ENCODE data around the gene CPED1.
"Not testable (repeated sequence)": the region's sequence is repeated elsewhere in the genome, so short reads cannot be mapped to it uniquely, and the experiment has no call there.

The CPED1 gene

DNA sequence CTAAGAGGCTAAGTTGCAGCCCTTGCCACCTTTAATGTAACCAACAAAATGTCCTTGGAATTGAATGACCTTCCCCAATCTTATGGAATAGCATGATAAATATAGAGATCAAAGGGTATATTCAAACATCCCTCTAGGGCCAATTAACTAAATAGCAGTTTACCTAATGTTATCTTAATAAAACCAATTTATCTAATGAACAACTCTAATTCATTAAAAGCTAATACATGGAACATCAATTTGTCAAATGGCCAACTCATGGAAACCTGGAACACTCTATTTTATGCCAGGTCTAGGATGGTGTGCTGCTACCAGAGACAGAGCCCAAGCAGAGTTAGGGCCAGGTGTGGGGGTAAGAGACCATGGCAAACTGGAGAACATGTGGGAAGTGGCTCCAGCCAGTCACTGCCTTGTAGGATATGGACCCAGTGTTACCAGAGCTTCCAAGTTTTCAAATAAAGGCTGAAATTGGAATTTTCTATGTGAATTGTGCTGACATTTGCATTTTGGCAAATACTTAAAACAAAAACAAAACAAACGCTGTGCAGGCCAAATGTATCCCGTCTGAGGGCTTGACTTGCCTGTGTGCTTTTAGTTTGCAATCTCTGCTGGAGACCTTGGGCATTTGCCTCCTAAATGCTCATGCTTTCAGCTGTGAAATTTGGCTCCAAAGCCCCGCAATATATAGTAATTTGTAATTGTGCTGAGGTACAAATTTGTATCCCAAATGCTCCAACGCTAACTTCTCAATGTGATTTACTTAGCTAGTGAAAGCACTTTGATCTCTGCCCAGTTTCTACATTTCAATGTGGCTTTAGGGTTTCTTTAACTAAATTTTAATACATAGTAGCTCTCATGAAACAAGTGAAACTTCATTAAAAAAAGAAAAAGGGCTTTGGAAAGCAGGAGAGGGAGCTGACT lies 55.1 kb downstream of the CPED1 start:
- no peak for DNase-seq

DNA sequence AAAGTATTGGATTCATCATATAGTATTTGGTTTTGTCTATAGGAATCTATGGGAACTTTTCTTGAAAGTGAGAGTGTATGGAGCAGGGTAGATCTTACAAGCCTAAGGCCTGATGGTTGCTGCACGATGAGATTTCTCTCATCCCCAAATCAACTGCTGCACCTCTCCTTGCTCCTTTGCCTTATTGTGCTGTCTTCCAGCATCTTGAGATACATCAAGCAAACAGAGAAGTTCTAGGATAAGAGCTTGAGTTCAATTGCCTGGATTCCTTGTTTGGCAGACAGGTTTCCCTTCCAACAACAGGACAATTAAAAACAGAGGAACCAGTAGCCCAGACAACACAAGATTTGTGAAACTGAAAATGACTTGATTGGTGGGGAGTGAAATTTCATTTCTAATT lies 56.6 kb downstream of the CPED1 start:
- DNase-seq: no peak

- DNase-seq: no peak
Measured at GRCh38 chr7:121046009-121046408, 57.5 kb downstream of the CPED1 start.

- DNase-seq: no peak
Measured at GRCh38 chr7:121046893-121047468, 58.5 kb downstream of the CPED1 start.

DNA sequence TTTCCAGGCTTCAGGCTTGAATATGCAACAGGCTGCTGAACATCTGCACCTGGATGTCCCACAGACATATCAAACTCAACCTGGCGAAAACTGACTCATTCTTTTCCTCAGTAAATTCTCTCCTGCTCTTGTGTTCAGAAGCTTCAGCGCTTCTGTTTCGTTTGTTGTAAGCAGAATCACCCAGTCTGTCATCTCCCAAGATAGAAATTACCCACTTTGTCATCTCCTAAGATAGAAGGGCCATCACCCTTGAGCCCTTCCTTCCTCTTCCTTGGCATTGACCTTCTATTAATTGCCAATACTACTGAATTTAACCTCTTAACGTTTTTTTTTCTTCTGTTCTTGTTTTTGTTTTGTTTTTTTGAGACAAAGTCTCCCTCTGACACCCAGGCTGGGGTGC lies 59.7 kb downstream of the CPED1 start:
- DNase-seq: no peak

- DNase-seq: no peak
Measured at GRCh38 chr7:121049028-121049791, 60.7 kb downstream of the CPED1 start.

DNA sequence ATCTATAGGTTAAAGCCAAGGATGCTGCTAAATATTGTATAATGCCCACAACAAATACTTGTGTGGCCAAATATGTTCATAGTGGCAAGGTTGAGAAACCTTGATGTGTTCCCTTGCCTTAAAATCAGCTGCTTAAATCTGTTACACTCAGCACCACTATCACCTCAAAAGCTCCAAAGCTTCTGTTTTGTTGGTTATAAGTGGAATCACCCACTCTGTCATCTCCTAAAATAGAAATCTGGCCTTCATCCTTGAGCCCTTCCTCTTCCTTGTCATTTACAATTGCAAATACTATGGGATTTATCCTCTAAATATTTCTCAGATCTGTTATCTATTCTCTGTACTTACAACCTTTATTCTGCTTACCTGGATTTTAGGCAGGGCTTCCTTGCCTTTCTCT lies 61.4 kb downstream of the CPED1 start:
- DNase-seq: no peak

DNA sequence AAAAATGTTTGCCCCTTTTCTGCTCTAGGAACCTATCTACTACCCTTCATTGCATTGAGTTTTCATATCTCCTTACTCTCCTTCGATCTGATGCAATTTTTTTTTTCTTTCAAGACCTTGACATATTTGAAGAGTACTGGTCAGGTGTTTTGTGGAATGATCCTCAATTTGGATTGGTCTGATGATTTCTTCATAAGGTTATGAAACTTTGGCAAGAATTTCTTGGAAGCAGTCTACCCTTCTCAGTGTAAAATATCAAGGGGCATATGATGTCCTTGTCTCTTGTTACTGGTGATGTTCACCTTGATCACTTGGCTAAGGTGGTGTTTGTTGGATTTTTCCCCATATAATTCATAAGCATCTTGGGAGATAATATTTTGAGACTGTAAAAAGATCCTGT lies 64.7 kb downstream of the CPED1 start:
- DNase-seq: no peak

DNA sequence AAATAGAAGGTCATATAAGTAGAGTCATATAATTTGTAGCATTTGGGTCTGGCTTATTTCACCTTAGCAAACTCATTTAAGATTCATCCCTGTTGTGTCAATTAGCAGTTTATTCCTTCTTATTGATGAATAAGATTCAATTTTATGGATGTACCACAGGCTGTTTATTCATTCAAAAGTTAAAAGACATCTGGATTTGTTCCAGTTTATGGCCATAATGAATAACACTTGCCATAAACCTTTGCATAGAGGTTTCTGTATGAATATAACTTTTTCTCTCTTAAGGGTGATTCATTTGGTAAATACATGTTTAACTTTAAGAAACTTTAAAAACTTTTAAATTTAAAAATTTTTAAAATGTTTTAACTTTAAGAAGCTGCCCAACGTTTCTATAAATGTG lies 66.4 kb downstream of the CPED1 start:
- no peak for DNase-seq

DNA sequence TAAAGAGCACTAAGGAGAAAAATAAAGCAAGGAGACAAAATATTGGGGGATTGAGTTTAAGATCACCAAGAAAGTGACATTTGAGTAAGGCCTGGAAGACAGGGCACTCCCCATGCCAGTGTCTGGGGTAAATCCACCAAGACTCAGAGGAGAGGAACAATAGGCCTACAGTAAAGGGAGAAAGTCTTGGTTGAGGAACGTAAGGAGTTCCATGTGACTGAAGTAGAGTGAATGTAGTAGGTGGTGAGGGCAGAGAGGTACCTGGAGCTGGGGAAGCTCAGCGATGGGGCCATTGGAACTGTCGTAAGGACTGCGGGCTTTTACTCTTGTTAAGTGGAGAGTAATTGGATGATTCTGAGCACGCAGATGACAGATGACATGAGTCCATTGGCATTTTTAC lies 69.4 kb downstream of the CPED1 start:
- DNase-seq: no peak

DNA sequence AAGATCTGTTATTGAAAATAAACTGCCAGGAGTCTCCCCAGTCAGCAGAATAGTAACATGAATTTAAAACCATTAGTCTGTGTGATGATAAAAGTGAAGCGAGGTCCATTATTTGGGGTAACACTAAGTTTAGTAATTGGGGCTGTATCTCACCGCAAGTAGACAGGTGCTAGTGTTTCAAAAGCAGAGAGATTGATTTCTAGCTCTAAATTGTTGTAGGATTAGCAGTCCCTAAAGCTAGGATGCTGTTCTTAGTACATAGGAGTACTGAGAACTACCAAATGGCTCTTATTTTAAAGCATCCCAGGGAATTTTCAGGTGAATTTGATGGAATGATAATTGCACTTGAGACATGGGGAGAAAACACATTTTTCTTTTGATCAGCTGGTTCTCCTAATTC lies 70.5 kb downstream of the CPED1 start:
- no peak for DNase-seq

GRCh38 chr7:121059979-121060509 lies 71.5 kb downstream of the CPED1 start:
- DNase-seq: not testable (repeated sequence)

GRCh38 chr7:121061677-121062582 lies 73.4 kb downstream of the CPED1 start:
- DNase-seq: no peak

- no peak for DNase-seq
Measured at GRCh38 chr7:121062671-121063279, 74.3 kb downstream of the CPED1 start.

DNA sequence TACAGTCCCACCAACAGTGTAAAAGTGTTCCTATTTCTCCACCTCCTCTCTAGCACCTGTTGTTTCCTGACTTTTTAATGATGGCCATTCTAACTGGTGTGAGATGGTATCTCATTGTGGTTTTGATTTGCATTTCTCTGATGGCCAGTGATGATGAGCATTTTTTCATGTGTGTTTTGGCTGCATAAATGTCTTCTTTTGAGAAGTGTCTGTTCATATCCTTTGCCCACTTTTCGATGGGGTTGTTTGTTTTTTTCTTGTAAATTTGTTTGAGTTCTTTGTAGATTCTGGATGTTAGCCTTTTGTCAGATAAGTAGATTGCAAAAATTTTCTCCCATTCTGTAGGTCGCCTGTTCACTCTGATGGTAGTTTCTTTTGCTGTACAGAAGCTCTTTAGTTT lies 79.2 kb downstream of the CPED1 start:
- DNase-seq: not testable (repeated sequence)

- no peak for DNase-seq
Measured at GRCh38 chr7:121069346-121070100, 81.0 kb downstream of the CPED1 start.

- no peak for DNase-seq
Measured at GRCh38 chr7:121071132-121071531, 82.6 kb downstream of the CPED1 start.

DNA sequence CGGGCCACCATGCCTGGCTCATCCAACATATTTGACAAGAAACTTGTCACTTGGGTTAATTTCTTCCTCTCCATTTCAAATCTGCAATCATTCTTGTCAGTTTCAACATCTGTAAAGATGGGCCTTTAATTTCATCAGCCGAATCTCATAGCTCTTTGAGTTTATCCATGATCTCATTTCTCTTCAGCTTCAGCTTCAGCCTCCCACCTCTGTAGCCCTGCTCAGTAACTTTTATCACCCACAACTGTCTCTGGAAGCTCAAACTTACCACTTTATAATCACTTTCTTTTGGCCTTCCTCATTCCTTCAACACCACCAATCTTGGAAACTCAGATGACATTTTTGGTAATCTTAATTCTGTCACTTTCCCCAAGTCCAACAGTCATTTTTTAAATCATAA lies 83.2 kb downstream of the CPED1 start:
- no peak for DNase-seq

DNA sequence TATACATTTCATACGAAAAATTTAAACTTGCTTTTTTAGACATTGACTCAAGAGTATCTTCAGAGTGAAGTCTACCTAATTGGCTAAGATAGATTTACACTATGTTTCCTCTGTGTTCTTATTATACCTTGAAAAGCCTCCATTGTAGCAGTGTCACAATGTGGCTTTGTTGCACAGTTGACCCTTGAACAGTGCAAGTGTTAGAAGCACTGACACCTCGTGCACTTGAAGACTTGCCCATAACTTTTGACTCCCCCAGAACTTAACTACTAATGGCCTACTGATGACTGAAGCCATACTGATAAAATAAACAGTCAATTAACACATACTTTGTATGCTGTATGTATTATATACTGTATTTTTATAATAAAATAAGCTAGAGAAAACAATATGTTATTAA lies 84.3 kb downstream of the CPED1 start:
- no peak for DNase-seq

DNA sequence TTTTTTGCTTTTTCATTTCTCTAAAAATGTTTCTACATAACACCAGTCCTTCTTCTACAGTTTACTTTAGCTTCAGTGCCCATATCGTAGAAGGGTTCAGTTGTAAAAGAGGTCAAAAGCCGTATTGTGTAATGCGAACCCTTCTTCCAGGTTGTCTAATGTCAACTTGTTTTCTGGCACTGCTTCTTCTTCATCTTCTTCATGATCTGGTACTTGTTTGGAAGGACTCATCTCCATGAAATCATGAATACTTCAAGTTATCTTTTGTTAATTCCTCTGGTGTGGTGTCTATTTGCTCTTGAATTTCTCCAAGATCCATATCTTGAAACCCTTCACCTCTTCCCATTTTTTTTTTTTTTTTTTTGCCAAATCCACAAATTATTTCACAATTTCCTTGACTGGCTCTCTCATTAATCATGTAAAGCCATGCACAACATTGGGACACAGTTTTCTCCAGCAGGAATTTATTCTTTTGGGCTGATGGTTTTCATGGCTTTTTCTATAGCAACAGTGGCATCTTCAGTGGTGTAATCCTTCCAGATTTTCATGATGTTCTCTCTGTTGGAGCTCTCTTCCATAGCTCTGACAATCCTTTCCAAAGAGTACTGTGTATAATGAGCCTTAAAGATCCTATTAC lies 85.1 kb downstream of the CPED1 start:
- DNase-seq: no peak

GRCh38 chr7:121075424-121075841 lies 86.9 kb downstream of the CPED1 start:
- DNase-seq: not testable (repeated sequence)

All from CD4-positive, alpha-beta T cell treated with Interleukin-17A for 1 hour (primary cell).